DMS 273 (cell line): Measurements from ENCODE around the gene METTL26.
A peak's percentile ranks its signal among the peaks of the same experiment; 100 is the strongest.

ENCODE experiments used
- DNase-seq: peaks from one replicate; lab custom pipeline; 2025; ENCODE audit not compliant: unreplicated experiment; lab: John Stamatoyannopoulos, UW

The METTL26 gene

GRCh38 chr16:636206-637080 is at the start of gene METTL26:
Gene METTL26, minus strand, starts transcription at chr16:636305. Its CDS starts 15 bp downstream, at chr16:636290.
- DNase-seq: peak; percentile 97

GRCh38 chr16:684961-685696 is 49.0 kb upstream of the METTL26 start:
- no peak for DNase-seq

GRCh38 chr16:684071-684794 is 48.1 kb upstream of the METTL26 start, which contains the start of gene JMJD8:
Gene JMJD8, minus strand, starts transcription at chr16:684334. Its CDS starts 15 bp downstream, at chr16:684319.
- DNase-seq: peak; percentile 99

GRCh38 chr16:683396-684070 is 47.4 kb upstream of the METTL26 start:
- DNase-seq: peak; percentile 67

- DNase-seq: no peak
These were observed 46.6 kb upstream of the METTL26 start for GRCh38 chr16:682493-683395.

GRCh38 chr16:681746-682427 is 45.8 kb upstream of the METTL26 start:
- DNase-seq: no peak

GRCh38 chr16:680967-681745 is 45.1 kb upstream of the METTL26 start:
- DNase-seq: peak; percentile 81

GRCh38 chr16:680625-680945 is 44.5 kb upstream of the METTL26 start:
- no peak for DNase-seq

- peak; percentile 95 for DNase-seq
These were observed 43.9 kb upstream of the METTL26 start, which contains the start of gene STUB1 for GRCh38 chr16:679814-680624. Gene STUB1, plus strand, starts transcription at chr16:680410. Its CDS starts 116 bp downstream, at chr16:680526.

- DNase-seq: peak; percentile 93
These were observed 43.0 kb upstream of the METTL26 start for GRCh38 chr16:678858-679813.

- DNase-seq: no peak
These were observed 42.2 kb upstream of the METTL26 start for GRCh38 chr16:678209-678857.

- DNase-seq: no peak
These were observed 41.4 kb upstream of the METTL26 start for GRCh38 chr16:677316-678190.

- DNase-seq: no peak
These were observed 40.8 kb upstream of the METTL26 start for GRCh38 chr16:676913-677312.

GRCh38 chr16:676565-676902 is 40.4 kb upstream of the METTL26 start:
- no peak for DNase-seq

- DNase-seq: peak; percentile 62
These were observed 39.9 kb upstream of the METTL26 start for GRCh38 chr16:675884-676564.
